Measurements from ENCODE around the gene ZNF57.
"Not testable (repeated sequence)": the region's sequence is repeated elsewhere in the genome, so short reads cannot be mapped to it uniquely, and the experiment has no call there.

The ZNF57 gene

GRCh38 chr19:2896694-2897093 lies 4.0 kb upstream of the ZNF57 start:
- no peak for DNase-seq (ENCODE audit: low spot score)

GRCh38 chr19:2902590-2903218 lies 2.0 kb downstream of the ZNF57 start:
- no peak for DNase-seq (ENCODE audit: low spot score)

DNA sequence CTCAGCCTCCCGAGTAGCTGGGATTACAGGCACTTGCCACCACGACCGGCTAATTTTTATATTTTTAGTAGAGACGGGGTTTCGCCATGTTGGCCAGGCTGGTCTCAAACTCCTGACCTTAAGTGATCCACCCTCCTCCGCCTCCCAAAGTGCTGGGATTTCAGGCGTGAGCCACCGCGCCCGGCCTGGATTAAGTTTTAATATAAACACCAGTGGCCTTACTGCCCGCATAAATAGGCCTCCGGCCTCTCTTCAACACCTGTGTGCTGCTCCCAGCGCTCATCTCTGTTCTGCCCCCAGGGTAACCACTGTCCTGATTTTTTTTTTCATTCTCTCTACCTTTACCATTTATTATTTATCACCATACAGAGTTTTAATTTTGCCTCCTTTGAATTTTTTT lies 2.6 kb downstream of the ZNF57 start:
- DNase-seq (ENCODE audit: low spot score) = not testable (repeated sequence)

GRCh38 chr19:2905918-2906519 lies 5.3 kb downstream of the ZNF57 start:
- DNase-seq (ENCODE audit: low spot score) = no peak

GRCh38 chr19:2906631-2907195 lies 6.0 kb downstream of the ZNF57 start:
- no peak for DNase-seq (ENCODE audit: low spot score)

GRCh38 chr19:2912306-2912705 lies 11.6 kb downstream of the ZNF57 start:
- no peak for DNase-seq (ENCODE audit: low spot score)

DNA sequence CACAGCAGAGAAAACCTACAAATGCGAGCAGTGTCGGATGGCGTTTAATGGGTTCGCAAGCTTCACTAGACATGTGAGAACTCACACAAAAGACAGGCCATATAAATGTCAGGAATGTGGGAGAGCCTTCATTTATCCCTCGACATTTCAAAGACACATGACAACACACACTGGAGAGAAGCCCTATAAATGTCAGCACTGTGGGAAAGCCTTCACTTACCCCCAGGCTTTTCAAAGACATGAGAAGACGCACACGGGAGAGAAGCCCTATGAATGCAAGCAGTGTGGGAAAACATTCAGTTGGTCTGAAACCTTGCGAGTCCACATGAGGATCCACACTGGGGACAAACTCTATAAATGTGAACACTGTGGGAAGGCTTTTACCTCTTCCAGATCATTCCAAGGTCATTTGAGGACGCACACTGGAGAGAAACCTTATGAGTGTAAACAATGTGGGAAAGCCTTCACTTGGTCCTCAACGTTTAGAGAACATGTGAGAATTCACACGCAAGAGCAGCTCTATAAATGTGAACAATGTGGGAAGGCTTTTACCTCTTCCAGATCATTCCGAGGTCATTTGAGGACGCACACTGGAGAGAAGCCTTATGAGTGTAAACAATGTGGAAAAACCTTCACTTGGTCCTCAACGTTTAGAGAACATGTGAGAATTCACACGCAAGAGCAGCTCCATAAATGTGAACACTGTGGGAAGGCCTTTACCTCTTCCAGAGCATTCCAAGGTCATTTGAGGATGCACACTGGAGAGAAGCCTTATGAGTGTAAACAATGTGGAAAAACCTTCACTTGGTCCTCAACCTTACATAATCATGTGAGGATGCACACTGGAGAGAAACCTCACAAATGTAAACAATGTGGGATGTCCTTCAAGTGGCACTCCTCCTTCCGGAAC lies 16.8 kb downstream of the ZNF57 start:
- DNase-seq (ENCODE audit: low spot score) = no peak

DNA sequence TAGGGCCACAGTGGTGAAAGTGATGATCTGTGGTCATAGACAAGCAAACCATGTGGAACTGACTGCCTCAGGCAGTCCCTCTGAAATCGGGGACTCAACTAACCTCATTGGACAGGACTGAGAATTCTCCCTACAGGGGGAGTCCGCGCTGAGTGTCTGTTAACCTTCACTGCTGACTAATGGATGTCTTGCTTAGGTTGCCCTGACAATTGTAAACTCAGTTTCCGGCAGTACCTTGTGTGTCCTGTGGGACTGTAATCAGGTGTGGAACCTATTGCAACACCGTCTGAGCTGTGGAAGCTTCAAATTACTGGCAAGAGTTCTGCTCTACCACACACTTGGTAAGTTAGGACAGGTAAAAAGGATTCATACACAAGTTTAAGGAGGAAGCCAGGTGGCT lies 22.3 kb downstream of the ZNF57 start:
- no peak for DNase-seq (ENCODE audit: low spot score)

DNA sequence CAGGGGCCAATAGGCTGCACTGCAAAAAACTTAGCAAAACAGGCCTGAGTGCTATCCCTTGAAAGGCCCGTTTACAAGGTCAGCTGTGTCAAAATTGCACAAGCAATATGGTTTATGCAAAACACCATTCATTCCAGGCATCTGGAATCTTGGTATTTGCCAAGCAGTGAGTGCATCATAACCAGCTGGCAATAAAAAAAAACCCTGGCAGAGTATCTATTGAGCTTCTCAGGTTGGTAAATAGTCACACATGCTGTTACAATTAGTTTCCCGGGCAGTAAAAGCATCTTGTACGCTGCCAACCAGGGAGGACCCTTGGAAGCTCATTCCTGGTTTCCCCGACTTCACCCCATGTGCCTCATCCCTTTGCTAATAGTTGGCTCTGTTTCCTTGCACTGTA lies 22.8 kb downstream of the ZNF57 start:
- no peak for DNase-seq (ENCODE audit: low spot score)

DNA sequence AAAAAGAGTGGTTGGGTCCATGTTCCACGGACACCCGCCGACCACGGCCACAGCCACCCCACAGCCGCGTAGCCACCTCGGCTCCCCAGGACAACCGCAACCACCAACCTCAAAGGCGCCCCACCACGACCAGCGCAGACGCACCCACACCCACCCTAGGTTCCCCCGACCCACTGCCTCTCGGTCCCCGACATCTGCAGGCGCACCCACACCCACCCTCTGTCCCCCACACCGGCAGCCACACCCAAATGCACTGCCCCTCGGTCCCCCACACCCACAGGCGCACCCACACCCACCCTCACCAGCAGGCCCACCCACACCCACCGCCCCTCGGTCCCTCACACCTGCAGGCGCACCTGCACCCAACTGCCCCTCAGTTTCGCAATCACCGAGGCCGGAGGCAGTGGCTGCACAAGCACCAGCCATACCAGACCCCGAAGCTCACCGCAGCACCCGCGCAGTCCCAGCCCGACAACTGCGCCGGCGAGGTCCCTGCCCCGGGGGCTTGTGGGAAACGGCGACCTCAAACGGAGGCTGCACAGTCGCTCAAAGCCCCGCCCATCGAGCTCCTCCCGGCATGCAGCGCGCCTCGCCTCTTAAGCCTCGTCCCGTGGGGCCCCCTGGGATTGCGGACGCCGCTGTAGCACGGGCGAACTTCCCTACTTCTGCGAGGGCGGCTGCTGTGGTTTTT lies 25.8 kb downstream of the ZNF57 start:
- no peak for DNase-seq (ENCODE audit: low spot score)

DNA sequence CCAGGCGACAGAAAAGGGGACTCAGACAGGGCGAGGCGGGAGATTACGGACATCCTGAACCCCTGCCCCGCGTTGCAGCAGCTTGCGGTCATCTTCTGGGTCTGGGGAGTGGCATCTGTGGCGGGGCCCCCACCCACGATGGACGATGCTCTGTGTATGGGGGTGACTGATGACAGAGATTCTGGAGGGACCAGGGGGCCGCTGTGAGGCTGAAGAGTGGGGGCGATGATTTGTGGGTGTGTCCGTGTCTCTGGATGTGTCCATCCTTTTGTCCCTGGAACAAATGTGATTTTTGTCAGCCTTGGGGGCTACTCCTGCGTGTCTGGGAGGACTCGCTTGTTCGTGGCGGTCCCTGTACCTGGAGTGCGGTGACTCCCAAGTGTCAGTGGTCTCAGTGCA lies 26.3 kb downstream of the ZNF57 start:
- DNase-seq (ENCODE audit: low spot score) = no peak

DNA sequence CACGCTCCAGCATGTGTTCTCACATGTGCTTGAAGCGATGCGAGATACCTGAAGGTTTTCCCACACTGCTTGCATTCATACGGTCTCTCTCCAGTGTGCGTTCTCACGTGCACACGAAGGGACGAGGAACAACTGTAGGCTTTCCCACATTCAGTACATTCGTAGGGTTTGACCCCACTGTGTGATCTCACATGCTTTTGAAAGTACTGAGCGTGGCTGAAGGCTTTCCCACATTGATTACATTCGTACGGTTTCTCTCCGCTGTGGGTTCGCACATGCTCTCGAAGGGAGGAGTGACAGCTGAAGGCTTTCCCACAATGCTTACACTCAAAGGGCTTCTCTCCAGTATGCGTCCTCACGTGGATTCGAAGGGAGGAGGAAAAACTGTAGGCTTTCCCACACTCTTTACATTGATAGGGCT lies 32.8 kb downstream of the ZNF57 start:
- DNase-seq (ENCODE audit: low spot score) = no peak

GRCh38 chr19:2935863-2936262 lies 35.1 kb downstream of the ZNF57 start:
- not testable (repeated sequence) for DNase-seq (ENCODE audit: low spot score)

DNA sequence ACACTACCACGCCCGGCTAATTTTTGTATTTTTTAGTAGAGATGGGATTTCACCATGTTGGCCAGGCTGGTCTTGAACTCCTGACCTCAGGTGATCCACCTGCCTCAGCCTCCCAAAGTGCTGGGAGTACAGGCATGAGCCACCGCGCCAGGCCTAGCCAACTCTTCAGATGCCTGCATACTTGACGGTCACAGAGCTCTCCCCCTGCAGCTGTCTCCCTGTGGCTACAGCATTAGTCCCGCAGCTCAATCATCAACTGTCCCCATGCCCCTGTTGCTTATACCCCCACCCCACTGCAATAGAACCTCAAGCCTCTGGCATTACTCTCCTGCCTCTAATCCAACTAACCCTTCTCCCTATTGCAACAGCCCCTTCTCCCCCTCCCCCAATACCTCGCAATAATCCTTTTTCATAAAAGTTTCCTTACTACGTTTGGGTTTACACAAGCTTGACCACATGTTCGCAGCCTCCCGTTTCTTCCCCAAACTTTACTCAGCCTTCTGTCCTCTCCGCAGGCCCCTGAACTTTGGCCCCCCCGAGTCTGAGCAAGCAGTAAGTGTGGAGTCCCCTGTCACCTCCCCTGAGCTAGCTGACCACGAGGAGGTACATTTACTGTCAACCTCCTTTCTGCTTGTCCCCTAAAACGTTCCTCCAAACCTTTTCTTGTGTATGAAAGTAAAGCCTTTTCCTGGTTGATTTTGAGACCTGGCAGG lies 42.4 kb downstream of the ZNF57 start:
- no peak for DNase-seq (ENCODE audit: low spot score)

- DNase-seq (ENCODE audit: low spot score) = no peak
Measured at GRCh38 chr19:2944403-2944774, 43.7 kb downstream of the ZNF57 start.

GRCh38 chr19:2944775-2945574 lies 44.2 kb downstream of the ZNF57 start, which contains the start of gene ZNF77:
TSS of gene ZNF77 (minus strand) at chr19:2944971. CDS start at chr19:2944840, 131 bp downstream.
- DNase-seq (ENCODE audit: low spot score) = peak; percentile 100

- no peak for DNase-seq (ENCODE audit: low spot score)
Measured at GRCh38 chr19:2945575-2946184, 45.0 kb downstream of the ZNF57 start.

DNA sequence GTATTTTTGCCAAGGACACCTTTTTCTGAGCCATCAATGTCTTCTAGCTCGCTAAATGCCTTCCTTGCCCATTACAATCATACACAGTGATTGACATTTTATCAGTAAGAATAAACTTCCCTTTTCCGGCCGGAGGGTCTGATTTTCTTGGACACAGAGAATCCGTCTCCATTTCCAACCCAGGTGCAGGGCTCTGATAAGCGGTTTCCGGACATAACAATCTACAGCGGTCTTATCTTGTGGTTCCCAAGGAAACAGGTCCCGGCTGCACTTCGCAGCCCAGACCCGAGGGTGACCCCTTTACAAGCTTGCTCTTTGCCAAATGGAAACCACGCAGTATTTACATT lies 49.2 kb downstream of the ZNF57 start:
- DNase-seq (ENCODE audit: low spot score) = no peak

- DNase-seq (ENCODE audit: low spot score) = peak; percentile 100
Measured at GRCh38 chr19:2950286-2951124, 49.8 kb downstream of the ZNF57 start.

All from hepatic stellate cell (primary cell).